Heart right ventricle (tissue), 16 donors: Measurements from ENCODE around the gene FTH1. TPM values are rescaled to one million over a fixed set of nuclear protein-coding genes. Genes with fewer than 3 reads are reported as not detected.

Experiments
- ATAC-seq, 8 donors: fragments of 200-7000 bp; cut with Tn5 transposase; one replicate each; pipeline ENCODE4 v1.9.1; 2020; ENCODE audit warnings: mild to moderate bottlenecking in 8 of 8, moderate library complexity in 8 of 8, moderate number of reproducible peaks in 1 of 8
- DNase-seq, 2 donors: peaks; one replicate each; pipeline ENCODE4 v3.0.0-alpha.2; 2020
- H3K27ac ChIP-seq, 10 donors: fragments of 200-600 bp; sonication (generic) in 2 of 10; one replicate each; pipeline versions ENCODE4 v1.5.0 to v1.8.0; 2020 to 2022; ENCODE audit warnings: mild to moderate bottlenecking in 3 of 10
- H3K27me3 ChIP-seq, 7 donors: fragments of 200-600 bp; one replicate each; pipeline ENCODE4 v1.8.0; 2021 to 2022; ENCODE audit warnings: mild to moderate bottlenecking in 2 of 7
- H3K36me3 ChIP-seq, 9 donors: fragments of 200-600 bp; sonication (generic) in 1 of 9; one replicate each; pipeline versions ENCODE4 v1.5.0 to v1.8.0; 2020 to 2022; ENCODE audit warnings: mild to moderate bottlenecking in 2 of 9
- H3K4me1 ChIP-seq, 9 donors: fragments of 200-600 bp; sonication (generic) in 1 of 9; one replicate each; pipeline versions ENCODE4 v1.5.0 to v1.8.0; 2020 to 2022; ENCODE audit warnings: mild to moderate bottlenecking in 4 of 9
- H3K4me3 ChIP-seq, 10 donors: fragments of 200-600 bp; sonication (generic) in 2 of 10; one replicate each; pipeline versions ENCODE4 v1.5.0 to v1.8.0; 2020 to 2022; ENCODE audit warnings: mild to moderate bottlenecking in 7 of 10, moderate library complexity in 2 of 10
- H3K9me3 ChIP-seq, 11 donors: fragments of 200-600 bp in 10 of 11; sonication (generic) in 2 of 11; one replicate each; pipeline versions ENCODE4 v1.5.0 to v1.8.0; 2013 to 2022; ENCODE audit warnings: mild to moderate bottlenecking in 2 of 11, control low read depth in 1 of 11, moderate library complexity in 1 of 11
- CTCF ChIP-seq, 9 donors: fragments of 200-600 bp; sonication (generic) in 2 of 9; IDR thresholded peaks; one replicate each; pipeline versions ENCODE4 v1.5.0 to v1.8.0; 2021 to 2022; ENCODE audit warnings: antibody characterized with exemption in 9 of 9, mild to moderate bottlenecking in 5 of 9, moderate library complexity in 1 of 9
- WGBS, 2 donors: extraction: QIAGEN DNeasy Blood & Tissue Kit; methylation state at CpG; one replicate each; pipeline ENCODE4 v1.1.7; 2013; ENCODE audit warnings: inconsistent platforms in 1 of 2; 5-methylcytosine and 5-hydroxymethylcytosine counted together
- intact Hi-C, 10 donors: fragments of 100-400 bp; cut with DNase I; formaldehyde crosslinking; loops; one replicate each; pipeline versions ENCODE4 v1.11.1 to v1.14.2; 2022
- long read RNA-seq, 3 donors: library from polyadenylated mRNA; unstranded; transcript quantifications; one replicate each; pipeline ENCODE4 v2.0.0, GENCODE V29; 2020 to 2021
- polyA plus RNA-seq, 2 donors: library from polyadenylated mRNA; stranded (reverse); fragments of 200-250 nt; gene quantifications; one replicate each; pipeline ENCODE4 v1.2.3, GENCODE V29; 2013
- total RNA-seq, 10 donors: library from RNA; stranded (reverse); fragmentation: NEBNext Ultra II Directional in 3 of 10; extraction: Animal tissue kit (Norgen Biotek cat#: 25700) in 3 of 10; gene quantifications; one replicate each; pipeline versions ENCODE4 v1.2.1 to v1.2.4, GENCODE V29; 2021 to 2023
- donor health status: Arrhythmogenic right ventricular cardiomyopathy.
- donor health status: ischemic (EF 13 %, LVEDD 7.1; RV severe dilation, severe dysfunction).
- donor health status: healthy with polysubstance abuse.
- donor health status: DM: no; HTN: yes; CAD: no.
- donor health status: DM: no; HTN: no; CAD: no.
- donor health status: ischemic (EF 25% LVEDD 6.9; RV normal size, moderate dysfunction).
- donor health status: ischemic (EF 25% LVEDD 5.7; RV mildly dilated, moderate dysfunction).
- donor health status: healthy.
- donor health status: DM: yes; HTN: yes; CAD: no.
- donor health status: Ischemic cardiomyopathy.
- donor health status: ischemic (EF 35%, LVEDD 5.7; RV mildly dilated, moderate dysfunction).
- donor health status: nonischemic (EF 11% LVEDD 7.7; RV severe dilation, severe dysfunction).
- donor health status: DM: yes; HTN: yes; CAD: no.
- donor health status: PGD.
- donor health status: ischemic (EF 29% LVEDD 5.4; RV normal size, mild dysfunction).
- donor health status: nonischemic (EF 23%, LVEDD 6.1; RV moderate dilation, normal function).

The FTH1 gene
- total RNA-seq (1,000 to 10,000 TPM; 2,008 to 4,360 (median 2,962) TPM), polyA plus RNA-seq (1,000 to 10,000 TPM; 1,346 to 5,199 TPM)
- long read RNA-seq, donor 1, transcript FTH1-211 (3 exons, 788 nt): minor isoform, 5 of 2,219 reads
- long read RNA-seq, donor 1, transcript FTH1-201 (4 exons, 1,229 nt): major isoform, 2,061 of 2,219 reads
- long read RNA-seq, donor 1, partial matches to known transcripts: 47 of 2,219 reads
- long read RNA-seq, donor 1, other reads (novel, unspliced or antisense): 103 of 2,219 reads
- long read RNA-seq, donor 2, transcript FTH1-201 (4 exons, 1,229 nt): major isoform, 2,398 of 2,661 reads
- long read RNA-seq, donor 2, partial matches to known transcripts: 66 of 2,661 reads
- long read RNA-seq, donor 2, other reads (novel, unspliced or antisense): 190 of 2,661 reads
- long read RNA-seq, donor 3, transcript FTH1-201 (4 exons, 1,229 nt): major isoform, 611 of 640 reads
- long read RNA-seq, donor 3, partial matches to known transcripts: 22 of 640 reads
- long read RNA-seq, donor 3, other reads (novel, unspliced or antisense): 5 of 640 reads

- ATAC-seq (peak; percentile 74 to 89 (median 83)), DNase-seq (peak; percentile 92 to 93)
- H3K36me3 ChIP-seq: peaks cover 0 to 44% (median 21%) of the 10 kb centered on the region in 9 donors
- intact Hi-C loops: loop anchor here in 4 of 10 donors (5.0 to 10.0 kb wide), 4 partner anchors 60 to 813 kb away; no protein-coding TSS in a partner anchor
- H3K27ac ChIP-seq: peak within 1 kb of the TSS; percentile 96 to 100 (median 99)
- H3K4me3 ChIP-seq: peak within 1 kb of the TSS; percentile 74 to 97 (median 90)
- no peaks in the 10 kb centered on the region for H3K27me3 ChIP-seq
- peaks cover 23 to 85% (median 76%) of the 10 kb centered on the region in 9 donors for H3K4me1 ChIP-seq
- WGBS, 2 donors: 1 to 3% methylated on average over 86 to 93 of the region's 93 CpGs
- no peaks in the 10 kb centered on the region for H3K9me3 ChIP-seq
- TF ChIP-seq CTCF (IDR thresholded peaks at IDR 0.05): peak in 1 of 9 donors; percentile 6
These were observed at the start of gene FTH1 for GRCh38 chr11:61967116-61967923. FTH1 (minus strand) TSS chr11:61967634; CDS start chr11:61967425, 209 bp downstream.

- 87 to 90% methylated on average over 7 of the region's 7 CpGs for WGBS, 2 donors
- H3K4me3 ChIP-seq: no peak overlapping the region
- ATAC-seq: no peak
- TF ChIP-seq CTCF (IDR thresholded peaks at IDR 0.05): no peak
- H3K9me3 ChIP-seq: peaks cover 0 to under 1% (median 0%) of the 10 kb centered on the region in 11 donors
- no peaks in the 10 kb centered on the region for H3K36me3 ChIP-seq
- H3K27ac ChIP-seq: no peak overlapping the region
- DNase-seq: no peak
- peaks cover 0 to 38% (median 0%) of the 10 kb centered on the region in 9 donors for H3K4me1 ChIP-seq
- intact Hi-C loops: loop anchor here in 1 of 10 donors (10.0 kb wide), 1 partner anchor 499 kb away; no protein-coding TSS in a partner anchor
- H3K27me3 ChIP-seq: no peaks in the 10 kb centered on the region
These were observed 48.2 kb upstream of the FTH1 start for GRCh38 chr11:62015615-62016014.

- Histone ChIP-seq H3K4me1 (peaks cover 0 to 23% (median 0%) of the 10 kb centered on the region in 9 donors), H3K9me3 (no peaks in the 10 kb centered on the region), H3K27me3 (no peaks in the 10 kb centered on the region), H3K36me3 (no peaks in the 10 kb centered on the region), H3K27ac (no peak overlapping the region), H3K4me3 (no peak overlapping the region)
- intact Hi-C loops: loop anchor here in 1 of 10 donors (10.0 kb wide), 1 partner anchor 501 kb away; no protein-coding TSS in a partner anchor
- no peak for DNase-seq
- no peak for TF ChIP-seq CTCF (IDR thresholded peaks at IDR 0.05)
- peak in 1 of 8 donors; percentile 42 for ATAC-seq
- 82 to 83% methylated on average over 15 of the region's 15 CpGs for WGBS, 2 donors
These were observed 46.4 kb upstream of the FTH1 start for GRCh38 chr11:62013537-62014476.
